Fibroblast of peridontal ligament (primary cell): Measurements from ENCODE around the gene PLEKHG3.

Experiments
- DNase-seq: peaks from one replicate; pipeline ENCODE4 v3.0.0-alpha.2; 2010; ENCODE audit errors: extremely low read depth

The PLEKHG3 gene

GRCh38 chr14:64726585-64726890, 22.3 kb downstream of the PLEKHG3 start:
- DNase-seq, result no peak

GRCh38 chr14:64727551-64728071, 23.4 kb downstream of the PLEKHG3 start:
- no peak for DNase-seq

- no peak for DNase-seq
Observed at GRCh38 chr14:64728106-64728505, 23.9 kb downstream of the PLEKHG3 start.

- no peak for DNase-seq
Observed at GRCh38 chr14:64728856-64729255, 24.6 kb downstream of the PLEKHG3 start.

GRCh38 chr14:64729386-64730060, 25.3 kb downstream of the PLEKHG3 start:
- DNase-seq, result no peak

- DNase-seq, result no peak
Observed at GRCh38 chr14:64730061-64730440, 25.8 kb downstream of the PLEKHG3 start.

GRCh38 chr14:64730681-64731080, 26.5 kb downstream of the PLEKHG3 start:
- no peak for DNase-seq

GRCh38 chr14:64731141-64731581, 26.9 kb downstream of the PLEKHG3 start:
- DNase-seq, result no peak

GRCh38 chr14:64732066-64732465, 27.8 kb downstream of the PLEKHG3 start:
- no peak for DNase-seq

- DNase-seq, result no peak
Observed at GRCh38 chr14:64732536-64733120, 28.4 kb downstream of the PLEKHG3 start.

GRCh38 chr14:64733321-64733720, 29.1 kb downstream of the PLEKHG3 start:
- no peak for DNase-seq

GRCh38 chr14:64733899-64734298, 29.7 kb downstream of the PLEKHG3 start:
- no peak for DNase-seq

GRCh38 chr14:64734990-64735389, 30.8 kb downstream of the PLEKHG3 start:
- DNase-seq, result no peak

GRCh38 chr14:64736271-64737169, 32.3 kb downstream of the PLEKHG3 start:
- DNase-seq, result no peak

GRCh38 chr14:64737391-64738280, 33.4 kb downstream of the PLEKHG3 start:
- DNase-seq, result no peak

GRCh38 chr14:64738281-64738804, 34.1 kb downstream of the PLEKHG3 start:
- DNase-seq, result no peak

GRCh38 chr14:64741200-64741599, 37.0 kb downstream of the PLEKHG3 start:
- DNase-seq, result no peak

- DNase-seq, result no peak
Observed at GRCh38 chr14:64741961-64742360, 37.7 kb downstream of the PLEKHG3 start.

GRCh38 chr14:64743061-64743460, 38.8 kb downstream of the PLEKHG3 start:
- no peak for DNase-seq

- no peak for DNase-seq
Observed at GRCh38 chr14:64745511-64746091, 41.4 kb downstream of the PLEKHG3 start.
